ENCODE measurements around the gene ATF1. TPM values are rescaled to one million over a fixed set of nuclear protein-coding genes. Genes with fewer than 3 reads are reported as not detected.

The ATF1 gene
- total and polyA plus RNA-seq, 2 of the 8 experiments (the other 6 are each of a cell fraction or from before 2014, with no cell fraction given), result 23.2 to 41.8 TPM

DNA sequence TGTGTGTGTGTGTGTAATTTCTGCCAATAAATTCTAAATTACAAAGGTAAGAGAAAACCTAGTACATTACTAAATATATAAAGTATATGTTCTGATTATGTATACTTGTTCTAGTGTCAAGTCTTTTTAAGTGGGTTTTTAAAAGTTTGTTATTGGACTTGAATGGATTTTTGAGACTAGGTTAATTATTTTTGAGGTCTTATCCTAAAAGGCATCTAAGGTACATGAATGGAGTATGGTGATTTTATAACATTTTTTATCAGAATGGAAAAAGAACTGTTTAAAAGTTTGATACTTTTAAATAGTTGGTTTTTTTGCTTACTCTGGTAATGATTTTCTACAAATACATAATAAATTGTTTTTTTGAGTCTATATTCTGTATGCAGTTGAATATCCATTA lies 56.3 kb downstream of the ATF1 start:
- CTCF ChIA-PET (ENCODE audit: partially characterized antibody), result no interaction called here
- FAIRE-seq, result no peak
- H4K91ac ChIP-seq (replicated peaks; ENCODE audit: insufficient read length, low read length), result no peak overlapping the region
- H2BK12ac ChIP-seq (ENCODE audit: low read depth, low read length), result no peak overlapping the region
- no peak overlapping the region for H3K4me2 ChIP-seq (ENCODE audit: insufficient read depth in 1 of 2, low read depth in 2 of 2, low read length in 2 of 2)
- H3K4me1 ChIP-seq (replicated peaks in 1 of 4; ENCODE audit: control insufficient read depth in 3 of 4, insufficient read depth in 4 of 4, low read length in 3 of 4), result no peaks in the 10 kb centered on the region
- H2BK15ac ChIP-seq (ENCODE audit: low read length), result no peak overlapping the region
- H2BK5ac ChIP-seq (ENCODE audit: low read depth, low read length), result no peak overlapping the region
- no peaks in the 10 kb centered on the region for H3K79me2 ChIP-seq (ENCODE audit: control insufficient read depth in 1 of 2, insufficient read depth in 2 of 2, low read length in 2 of 2)
- H4K8ac ChIP-seq (ENCODE audit: extremely low read depth, insufficient read depth, low read length), result no peak overlapping the region
- no peak overlapping the region for H2AFZ ChIP-seq (ENCODE audit: low read length)
- TF ChIP-seq SAP30 (IDR thresholded peaks at IDR 0.05; ENCODE audit: insufficient read depth, insufficient replicate concordance, low read length) (no peak), TEAD4 (IDR thresholded peaks at IDR 0.05; ENCODE audit: low read depth, low read length) (no peak), EZH2 (IDR thresholded peaks at IDR 0.05; ENCODE audit: low read depth, low read length, severe bottlenecking) (no peak), KDM1A (IDR thresholded peaks at IDR 0.05; ENCODE audit: borderline replicate concordance, low read length) (no peak), CBX5 (IDR thresholded peaks at IDR 0.05; ENCODE audit: low read depth, low read length) (no peak), EGR1 (IDR thresholded peaks at IDR 0.05; ENCODE audit: borderline replicate concordance, low read depth, low read length) (no peak), RXRA (IDR thresholded peaks at IDR 0.05; ENCODE audit: insufficient read depth, low read depth, low read length) (no peak)
- TF ChIP-seq, protein P1, sequence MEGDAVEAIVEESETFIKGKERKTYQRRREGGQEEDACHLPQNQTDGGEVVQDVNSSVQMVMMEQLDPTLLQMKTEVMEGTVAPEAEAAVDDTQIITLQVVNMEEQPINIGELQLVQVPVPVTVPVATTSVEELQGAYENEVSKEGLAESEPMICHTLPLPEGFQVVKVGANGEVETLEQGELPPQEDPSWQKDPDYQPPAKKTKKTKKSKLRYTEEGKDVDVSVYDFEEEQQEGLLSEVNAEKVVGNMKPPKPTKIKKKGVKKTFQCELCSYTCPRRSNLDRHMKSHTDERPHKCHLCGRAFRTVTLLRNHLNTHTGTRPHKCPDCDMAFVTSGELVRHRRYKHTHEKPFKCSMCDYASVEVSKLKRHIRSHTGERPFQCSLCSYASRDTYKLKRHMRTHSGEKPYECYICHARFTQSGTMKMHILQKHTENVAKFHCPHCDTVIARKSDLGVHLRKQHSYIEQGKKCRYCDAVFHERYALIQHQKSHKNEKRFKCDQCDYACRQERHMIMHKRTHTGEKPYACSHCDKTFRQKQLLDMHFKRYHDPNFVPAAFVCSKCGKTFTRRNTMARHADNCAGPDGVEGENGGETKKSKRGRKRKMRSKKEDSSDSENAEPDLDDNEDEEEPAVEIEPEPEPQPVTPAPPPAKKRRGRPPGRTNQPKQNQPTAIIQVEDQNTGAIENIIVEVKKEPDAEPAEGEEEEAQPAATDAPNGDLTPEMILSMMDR (IDR thresholded peaks at IDR 0.05; ENCODE audit: control extremely low read depth in 1 of 3, insufficient read depth in 1 of 3, low read depth in 1 of 3, low read length in 3 of 3), result no peak
- no peak overlapping the region for H3K18ac ChIP-seq (ENCODE audit: extremely low read depth, low read length)
- no peak for DNase-seq (ENCODE audit: low read depth in 1 of 2, low spot score in 2 of 2)
- H3K56ac ChIP-seq (replicated peaks; ENCODE audit: insufficient read length, low read depth, low read length), result no peak overlapping the region
- no peaks in the 10 kb centered on the region for H3K9me3 ChIP-seq (ENCODE audit: insufficient read depth in 2 of 2, low read depth in 1 of 2, low read length in 1 of 2)
- H4K5ac ChIP-seq (ENCODE audit: insufficient read length, low read depth, low read length), result no peak overlapping the region
- H3K27ac ChIP-seq (ENCODE audit: low read depth, low read length), result no peak overlapping the region
- no peaks in the 10 kb centered on the region for H4K20me1 ChIP-seq (replicated peaks in 1 of 2; ENCODE audit: control insufficient read depth in 1 of 2, insufficient read depth in 2 of 2, low read length in 2 of 2)
- no peak overlapping the region for H2BK20ac ChIP-seq (ENCODE audit: low read length)
- H2BK120ac ChIP-seq (replicated peaks; ENCODE audit: low read depth, low read length), result no peak overlapping the region
- H3K9ac ChIP-seq (replicated peaks in 1 of 4; ENCODE audit: extremely low read depth in 1 of 4, low read depth in 3 of 4, low read length in 3 of 4), result no peak overlapping the region
- H3K27me3 ChIP-seq (replicated peaks in 1 of 4; ENCODE audit: control insufficient read depth in 3 of 4, extremely low read depth in 1 of 4, insufficient read depth in 3 of 4, low read length in 3 of 4), result no peaks in the 10 kb centered on the region
- H3K36me3 ChIP-seq (ENCODE audit: control insufficient read depth in 2 of 4, insufficient read depth in 4 of 4, low read length in 3 of 4), result peaks cover 2 to 23% (median 14%) of the 10 kb centered on the region in 4 experiments; a peak in 4 of 8 replicates
- no peak overlapping the region for H2AK5ac ChIP-seq (ENCODE audit: low read depth, low read length)
- H3K79me1 ChIP-seq (ENCODE audit: low read depth, low read length), result no peaks in the 10 kb centered on the region
- H3K14ac ChIP-seq (ENCODE audit: insufficient read length), result no peak overlapping the region
- no peaks in the 10 kb centered on the region for H3K23me2 ChIP-seq (ENCODE audit: low read depth, low read length)
- POLR2A ChIA-PET (ENCODE audit: partially characterized antibody), result no interaction called here
- H3K4ac ChIP-seq (replicated peaks; ENCODE audit: insufficient read length, low read depth, low read length), result no peak overlapping the region
- H3K23ac ChIP-seq (ENCODE audit: insufficient read length), result no peak overlapping the region
- no peak overlapping the region for H3K4me3 ChIP-seq (ENCODE audit: extremely low read depth in 1 of 4, insufficient read depth in 2 of 4, low read depth in 3 of 4, low read length in 4 of 4)
